ENCODE data around the gene PARD3.

GRCh38 chr10:34244756-34245484 is 570.2 kb downstream of the PARD3 start:
- TF ChIP-seq, protein P1, sequence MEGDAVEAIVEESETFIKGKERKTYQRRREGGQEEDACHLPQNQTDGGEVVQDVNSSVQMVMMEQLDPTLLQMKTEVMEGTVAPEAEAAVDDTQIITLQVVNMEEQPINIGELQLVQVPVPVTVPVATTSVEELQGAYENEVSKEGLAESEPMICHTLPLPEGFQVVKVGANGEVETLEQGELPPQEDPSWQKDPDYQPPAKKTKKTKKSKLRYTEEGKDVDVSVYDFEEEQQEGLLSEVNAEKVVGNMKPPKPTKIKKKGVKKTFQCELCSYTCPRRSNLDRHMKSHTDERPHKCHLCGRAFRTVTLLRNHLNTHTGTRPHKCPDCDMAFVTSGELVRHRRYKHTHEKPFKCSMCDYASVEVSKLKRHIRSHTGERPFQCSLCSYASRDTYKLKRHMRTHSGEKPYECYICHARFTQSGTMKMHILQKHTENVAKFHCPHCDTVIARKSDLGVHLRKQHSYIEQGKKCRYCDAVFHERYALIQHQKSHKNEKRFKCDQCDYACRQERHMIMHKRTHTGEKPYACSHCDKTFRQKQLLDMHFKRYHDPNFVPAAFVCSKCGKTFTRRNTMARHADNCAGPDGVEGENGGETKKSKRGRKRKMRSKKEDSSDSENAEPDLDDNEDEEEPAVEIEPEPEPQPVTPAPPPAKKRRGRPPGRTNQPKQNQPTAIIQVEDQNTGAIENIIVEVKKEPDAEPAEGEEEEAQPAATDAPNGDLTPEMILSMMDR (IDR thresholded peaks at IDR 0.05; ENCODE audit: borderline replicate concordance, extremely low read depth, low read length, poor library complexity, severe bottlenecking): no peak
- TF ChIP-seq EZH2 (IDR thresholded peaks at IDR 0.05; ENCODE audit: borderline replicate concordance, low read depth, low read length, severe bottlenecking): no peak
